ENCODE results near the gene CALCOCO1. TPM values are rescaled to one million over a fixed set of nuclear protein-coding genes. Genes with fewer than 3 reads are reported as not detected.

CALCOCO1 gene
- total and polyA plus RNA-seq, 10 of the 15 experiments (the other 5 are each of a cell fraction or from before 2014, with no cell fraction given): 2.8 to 55.9 (median 13.7) TPM

DNA sequence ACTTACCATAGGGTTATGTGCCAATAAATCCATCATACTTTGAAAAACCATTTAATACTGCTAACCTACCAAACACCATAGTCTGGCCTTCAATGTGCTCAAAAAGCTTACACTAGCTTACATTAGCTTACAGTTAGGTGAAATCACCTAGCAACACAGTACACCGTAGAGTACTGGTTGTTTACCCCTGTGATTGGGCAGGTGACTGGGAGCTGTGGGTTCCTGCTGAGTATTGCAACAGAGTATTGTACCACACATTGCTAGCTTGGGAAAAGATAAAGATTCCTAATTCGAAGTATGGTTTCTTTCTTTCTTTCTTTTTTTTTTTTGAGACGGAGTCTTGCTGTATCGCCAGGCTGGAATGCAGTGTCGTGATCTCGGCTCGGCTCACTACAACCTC, 56.9 kb downstream of the CALCOCO1 start:
- H3K4me2 ChIP-seq (ENCODE audit: control insufficient read depth, insufficient read depth): no peak overlapping the region
- intact Hi-C loops (cut with micrococcal nuclease; ENCODE audit: unreplicated experiment): no loop called here
- TF ChIP-seq CHD1 (IDR thresholded peaks at IDR 0.05; ENCODE audit: low read depth, low read length) (no peak), NFIC (IDR thresholded peaks at IDR 0.05; ENCODE audit: low read depth, low read length) (no peak)
- TF ChIP-seq, protein P1, sequence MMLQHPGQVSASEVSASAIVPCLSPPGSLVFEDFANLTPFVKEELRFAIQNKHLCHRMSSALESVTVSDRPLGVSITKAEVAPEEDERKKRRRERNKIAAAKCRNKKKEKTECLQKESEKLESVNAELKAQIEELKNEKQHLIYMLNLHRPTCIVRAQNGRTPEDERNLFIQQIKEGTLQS (IDR thresholded peaks at IDR 0.05; ENCODE audit: borderline replicate concordance, extremely low read depth, low read depth, low read length): no peak
- no peaks in the 10 kb centered on the region for H3K9me3 ChIP-seq (replicated peaks; ENCODE audit: control insufficient read depth, insufficient read depth, low read length)
- DNase-seq (ENCODE audit: low read depth, low spot score) (no peak), ATAC-seq (peak; percentile 32; the same call in 1 of the 3 replicates), FAIRE-seq (no peak)
- no peak overlapping the region for H3K9ac ChIP-seq (ENCODE audit: control insufficient read depth, insufficient read depth, low read length)
- in situ Hi-C loops (cut with MboI): no loop called here
- no peaks in the 10 kb centered on the region for H3K27me3 ChIP-seq (replicated peaks in 1 of 2; ENCODE audit: control insufficient read depth in 2 of 2, insufficient read depth in 2 of 2, low read length in 1 of 2)
- no TSS peak for BruUV-seq (replicated peaks)
- H2AFZ ChIP-seq (ENCODE audit: control insufficient read depth, low read depth, low read length): no peak overlapping the region
- no peaks in the 10 kb centered on the region for H3K4me1 ChIP-seq (ENCODE audit: control insufficient read depth, insufficient read depth, low read length)
- CTCF ChIA-PET: interaction anchor here (0.5 to 10.5 kb wide), 4 partner anchors 38 to 127 kb away, joined by 3 to 81 read pairs (median 20); no protein-coding TSS in a partner anchor
- H3K27ac ChIP-seq (ENCODE audit: control insufficient read depth, insufficient read depth): no peak overlapping the region
- SMC1A ChIA-PET (ENCODE audit: uncharacterized antibody, unreplicated experiment): interaction anchor here (1.0 to 4.4 kb wide), 2 partner anchors 11 to 127 kb away, joined by 3 to 19 read pairs; no protein-coding TSS in a partner anchor
- peaks cover 6 to 33% of the 10 kb centered on the region in 2 experiments for H3K36me3 ChIP-seq (ENCODE audit: control insufficient read depth in 2 of 2, insufficient read depth in 2 of 2, low read length in 1 of 2)
- POLR2A ChIA-PET: interaction anchor here (0.5 to 1.4 kb wide), 4 partner anchors 11 to 51 kb away, joined by 3 to 7 read pairs (median 4); no protein-coding TSS in a partner anchor
- RAD21 ChIA-PET (ENCODE audit: unreplicated experiment): interaction anchor here (1.0 kb wide), 1 partner anchor 127 kb away, joined by 5 read pairs; no protein-coding TSS in a partner anchor
- H3K79me2 ChIP-seq (ENCODE audit: control insufficient read depth, insufficient read depth, low read length): peaks cover 22% of the 10 kb centered on the region
- 92% methylated on average over 2 of the region's 7 CpGs for WGBS (ENCODE audit: insufficient coverage, insufficient replicate concordance, low lambda C conversion rate, missing lambda C conversion rate)
- no peaks in the 10 kb centered on the region for H4K20me1 ChIP-seq (ENCODE audit: control insufficient read depth, insufficient read depth)
- H3K4me3 ChIP-seq: no peak overlapping the region

- H3K9ac ChIP-seq (ENCODE audit: control insufficient read depth, insufficient read depth, low read length): no peak overlapping the region
- no peaks in the 10 kb centered on the region for H3K27me3 ChIP-seq (replicated peaks in 1 of 2; ENCODE audit: control insufficient read depth in 2 of 2, insufficient read depth in 2 of 2, low read length in 1 of 2)
- H3K4me3 ChIP-seq: no peak overlapping the region
- SMC1A ChIA-PET (ENCODE audit: uncharacterized antibody, unreplicated experiment): interaction anchor here (1.3 to 1.4 kb wide), 2 partner anchors 8 to 9 kb away, joined by 3 read pairs; no protein-coding TSS in a partner anchor
- no peak overlapping the region for H2AFZ ChIP-seq (ENCODE audit: control insufficient read depth, low read depth, low read length)
- no peak for ATAC-seq
- FAIRE-seq: no peak
- 100% methylated on average over 2 of the region's 2 CpGs for WGBS (ENCODE audit: insufficient coverage, insufficient replicate concordance, low lambda C conversion rate, missing lambda C conversion rate)
- intact Hi-C loops (cut with micrococcal nuclease; ENCODE audit: unreplicated experiment) (no loop called here), in situ Hi-C loops (cut with MboI) (no loop called here)
- H3K4me1 ChIP-seq (ENCODE audit: control insufficient read depth, insufficient read depth, low read length): no peaks in the 10 kb centered on the region
- CTCF ChIA-PET: interaction anchor here (0.8 to 1.6 kb wide), 2 partner anchors 8 to 9 kb away, joined by 3 to 6 read pairs; partner anchors contain the start of gene ATP5MC2
- H3K27ac ChIP-seq (ENCODE audit: control insufficient read depth, insufficient read depth): no peak overlapping the region
- peaks cover 7 to 28% of the 10 kb centered on the region in 2 experiments for H3K36me3 ChIP-seq (ENCODE audit: control insufficient read depth in 2 of 2, insufficient read depth in 2 of 2, low read length in 1 of 2)
- BruUV-seq (replicated peaks): no TSS peak
- POLR2A ChIA-PET: no interaction called here
- RAD21 ChIA-PET (ENCODE audit: unreplicated experiment): no interaction called here
- H4K20me1 ChIP-seq (ENCODE audit: control insufficient read depth, insufficient read depth): no peaks in the 10 kb centered on the region
- DNase-seq (ENCODE audit: low read depth, low spot score): no peak
- no peak overlapping the region for H3K4me2 ChIP-seq (ENCODE audit: control insufficient read depth, insufficient read depth)
- no peaks in the 10 kb centered on the region; the same call in 1 of the 2 replicates for H3K79me2 ChIP-seq (ENCODE audit: control insufficient read depth, insufficient read depth, low read length)
- H3K9me3 ChIP-seq (replicated peaks; ENCODE audit: control insufficient read depth, insufficient read depth, low read length): no peaks in the 10 kb centered on the region
- TF ChIP-seq ZZZ3 (IDR thresholded peaks at IDR 0.05; ENCODE audit: control insufficient read depth, insufficient read length, low read depth) (no peak), RAD21 (IDR thresholded peaks at IDR 0.05; ENCODE audit: insufficient read depth, low read depth, low read length) (no peak), RAD51 (IDR thresholded peaks at IDR 0.05) (no peak), ZBTB40 (IDR thresholded peaks at IDR 0.05; ENCODE audit: borderline replicate concordance) (no peak), BMI1 (IDR thresholded peaks at IDR 0.05; ENCODE audit: borderline replicate concordance) (no peak), WRNIP1 (IDR thresholded peaks at IDR 0.05; ENCODE audit: borderline replicate concordance, low read depth, low read length) (no peak)
Measured at GRCh38 chr12:53667080-53667479, 60.2 kb downstream of the CALCOCO1 start.

Data from GM12878 (cell line).